HepG2 (cell line): ENCODE measurements around the gene DDAH1. TPM values are rescaled to one million over a fixed set of nuclear protein-coding genes. Genes with fewer than 3 reads are reported as not detected.

ENCODE experiments used
- CC2D1A ChIP-seq: sonication (generic); formaldehyde crosslinking; IDR thresholded peaks from 2 replicates; pipeline ENCODE4 v1.8.1; 2023; ENCODE audit warnings: mild to moderate bottlenecking, missing genetic modification reagents
- CEBPZ ChIP-seq: IDR thresholded peaks from 2 replicates; pipeline ENCODE4 v1.6.1; 2012; ENCODE audit warnings: low read length, improper control_type of control experiment
- KLF13 ChIP-seq: sonication (generic); formaldehyde crosslinking; IDR thresholded peaks from 2 replicates; pipeline ENCODE4 v1.4.0; 2020; ENCODE audit warnings: mild to moderate bottlenecking, missing genetic modification reagents
- KLF16 ChIP-seq, 2 experiments: sonication (generic) in 1 of 2; formaldehyde crosslinking in 1 of 2; IDR thresholded peaks; 2 replicates each; pipeline versions ENCODE4 v1.6.1 to v1.8.0; 2016 to 2023; ENCODE audit warnings: missing genetic modification reagents in 2 of 2, missing compliant biosample characterization in 1 of 2
- NR2F1 ChIP-seq, 2 experiments: fragments of 450-650 bp in 1 of 2; formaldehyde crosslinking in 1 of 2; IDR thresholded peaks; 2 replicates each; pipeline versions ENCODE4 v1.5.0 to v1.6.1; 2016 to 2020; ENCODE audit warnings: mild to moderate bottlenecking in 1 of 2, missing compliant biosample characterization in 1 of 2, missing genetic modification reagents in 1 of 2, moderate library complexity in 1 of 2
- POLR2AphosphoS2 ChIP-seq: IDR thresholded peaks from 2 replicates; pipeline ENCODE4 v1.6.1; 2011; ENCODE audit warnings: low read depth, low read length, improper control_type of control experiment
- SOX13 ChIP-seq, 3 experiments: fragments of 450-650 bp in 1 of 3; sonication (generic) in 1 of 3; formaldehyde crosslinking in 1 of 3; IDR thresholded peaks in 2 of 3; conservative IDR thresholded peaks in 1 of 3; 2 replicates each; pipeline versions ENCODE4 v1.5.0 to v1.6.1; 2016 to 2020; ENCODE audit warnings: antibody characterized with exemption in 1 of 3, mild to moderate bottlenecking in 1 of 3, missing compliant biosample characterization in 1 of 3, missing genetic modification reagents in 1 of 3, moderate library complexity in 1 of 3
- STAT5B ChIP-seq: sonication (generic); formaldehyde crosslinking; IDR thresholded peaks from 2 replicates; pipeline ENCODE4 v1.4.0; 2020; ENCODE audit warnings: missing genetic modification reagents
- TCF7L2 ChIP-seq: IDR thresholded peaks from 2 replicates; pipeline ENCODE4 v1.6.1; 2011; ENCODE audit warnings: mild to moderate bottlenecking, low read depth, low read length, moderate library complexity
- ZFP37 ChIP-seq: sonication (generic); formaldehyde crosslinking; IDR thresholded peaks from 2 replicates; pipeline ENCODE4 v1.4.0; 2020; ENCODE audit warnings: missing genetic modification reagents, borderline replicate concordance
- ZNF382 ChIP-seq: sonication (generic); formaldehyde crosslinking; IDR thresholded peaks from 2 replicates; pipeline ENCODE4 v1.5.0; 2020; ENCODE audit warnings: missing genetic modification reagents, mild to moderate bottlenecking, borderline replicate concordance
- ZNF513 ChIP-seq: sonication (generic); formaldehyde crosslinking; conservative IDR thresholded peaks from 2 replicates; pipeline ENCODE4 v1.5.0; 2020; ENCODE audit warnings: missing genetic modification reagents
- ZNF543 ChIP-seq: sonication (generic); formaldehyde crosslinking; IDR thresholded peaks from 2 replicates; pipeline ENCODE4 v1.4.0; 2020; ENCODE audit warnings: mild to moderate bottlenecking, missing genetic modification reagents
- ZNF772 ChIP-seq: sonication (generic); formaldehyde crosslinking; IDR thresholded peaks from 2 replicates; pipeline ENCODE4 v1.5.0; 2020; ENCODE audit warnings: mild to moderate bottlenecking, missing genetic modification reagents
- ZZZ3 ChIP-seq: sonication (generic); formaldehyde crosslinking; IDR thresholded peaks from 2 replicates; pipeline ENCODE4 v1.4.0; 2020; ENCODE audit warnings: missing genetic modification reagents, mild to moderate bottlenecking, borderline replicate concordance
- polyA plus RNA-seq, 8 experiments: library from polyadenylated mRNA; depleted of rRNA in 3 of 8; stranded (reverse) in 7 of 8; unstranded in 1 of 8; fragments of >200 nt; fragmentation: Illumina TruSeq in 4 of 8; extraction: Trizol in 4 of 8; gene quantifications; 2 replicates each; pipeline versions ENCODE4 v1.2.1 to v1.2.3, GENCODE V29; 2011 to 2016; ENCODE audit warnings: low read depth in 4 of 8, missing spikeins in 1 of 8, mixed read lengths in 1 of 8; ENCODE audit not compliant: insufficient read depth in 1 of 8
- total RNA-seq, 5 experiments: library from RNA; depleted of rRNA; stranded (reverse); fragments of >200 nt; fragmentation: Illumina TruSeq; extraction: Trizol; gene quantifications; 2 replicates each; pipeline ENCODE4 v1.2.3, GENCODE V29; 2016; ENCODE audit warnings: low read depth in 1 of 5
- TF ChIP-seq, protein P1 (sequence below): sonication (generic); formaldehyde crosslinking; IDR thresholded peaks from 2 replicates; pipeline ENCODE4 v1.5.1; 2020; ENCODE audit warnings: mild to moderate bottlenecking, missing genetic modification reagents, borderline replicate concordance

DDAH1 gene
- total and polyA plus RNA-seq, 2 of the 13 experiments (the other 11 are each of a cell fraction or from before 2014, with no cell fraction given) = 39.7 to 64.4 TPM

- no peak; the same call in 1 of the 2 replicates for TF ChIP-seq ZFP37 (CRISPR knock-in tag)
- TF ChIP-seq ZNF772 (CRISPR knock-in tag) = 0 out of 2 replicates have a peak, but pooled peaks have one; percentile 40
- no peak for TF ChIP-seq TCF7L2
- no peak for TF ChIP-seq STAT5B (CRISPR knock-in tag)
- no peak for TF ChIP-seq CEBPZ
- TF ChIP-seq POLR2AphosphoS2 = no peak
- TF ChIP-seq NR2F1 (CRISPR knock-in tag; IDR thresholded peaks at IDR 0.05) = no peak
- TF ChIP-seq KLF13 (CRISPR knock-in tag) = no peak
- TF ChIP-seq KLF16 (CRISPR knock-in tag; IDR thresholded peaks at IDR 0.05) = peak in 1 of 2 experiments; percentile 85; a peak in 2 of 4 replicates
- TF ChIP-seq ZNF382 (CRISPR knock-in tag) = no peak
- TF ChIP-seq SOX13 (IDR thresholded peaks at IDR 0.05) = peak; percentile 66
- peak in 1 of 2 experiments; percentile 97; a peak in 2 of 4 replicates for TF ChIP-seq SOX13 (CRISPR knock-in tag; conservative IDR thresholded peaks at IDR 0.05 in 1 of 2, IDR thresholded peaks at IDR 0.05 in 1 of 2)
- no peak for TF ChIP-seq ZZZ3 (CRISPR knock-in tag)
- TF ChIP-seq ZNF543 = no peak
- TF ChIP-seq CC2D1A = no peak
- TF ChIP-seq ZNF513 (CRISPR knock-in tag) = no peak
- TF ChIP-seq, protein P1, sequence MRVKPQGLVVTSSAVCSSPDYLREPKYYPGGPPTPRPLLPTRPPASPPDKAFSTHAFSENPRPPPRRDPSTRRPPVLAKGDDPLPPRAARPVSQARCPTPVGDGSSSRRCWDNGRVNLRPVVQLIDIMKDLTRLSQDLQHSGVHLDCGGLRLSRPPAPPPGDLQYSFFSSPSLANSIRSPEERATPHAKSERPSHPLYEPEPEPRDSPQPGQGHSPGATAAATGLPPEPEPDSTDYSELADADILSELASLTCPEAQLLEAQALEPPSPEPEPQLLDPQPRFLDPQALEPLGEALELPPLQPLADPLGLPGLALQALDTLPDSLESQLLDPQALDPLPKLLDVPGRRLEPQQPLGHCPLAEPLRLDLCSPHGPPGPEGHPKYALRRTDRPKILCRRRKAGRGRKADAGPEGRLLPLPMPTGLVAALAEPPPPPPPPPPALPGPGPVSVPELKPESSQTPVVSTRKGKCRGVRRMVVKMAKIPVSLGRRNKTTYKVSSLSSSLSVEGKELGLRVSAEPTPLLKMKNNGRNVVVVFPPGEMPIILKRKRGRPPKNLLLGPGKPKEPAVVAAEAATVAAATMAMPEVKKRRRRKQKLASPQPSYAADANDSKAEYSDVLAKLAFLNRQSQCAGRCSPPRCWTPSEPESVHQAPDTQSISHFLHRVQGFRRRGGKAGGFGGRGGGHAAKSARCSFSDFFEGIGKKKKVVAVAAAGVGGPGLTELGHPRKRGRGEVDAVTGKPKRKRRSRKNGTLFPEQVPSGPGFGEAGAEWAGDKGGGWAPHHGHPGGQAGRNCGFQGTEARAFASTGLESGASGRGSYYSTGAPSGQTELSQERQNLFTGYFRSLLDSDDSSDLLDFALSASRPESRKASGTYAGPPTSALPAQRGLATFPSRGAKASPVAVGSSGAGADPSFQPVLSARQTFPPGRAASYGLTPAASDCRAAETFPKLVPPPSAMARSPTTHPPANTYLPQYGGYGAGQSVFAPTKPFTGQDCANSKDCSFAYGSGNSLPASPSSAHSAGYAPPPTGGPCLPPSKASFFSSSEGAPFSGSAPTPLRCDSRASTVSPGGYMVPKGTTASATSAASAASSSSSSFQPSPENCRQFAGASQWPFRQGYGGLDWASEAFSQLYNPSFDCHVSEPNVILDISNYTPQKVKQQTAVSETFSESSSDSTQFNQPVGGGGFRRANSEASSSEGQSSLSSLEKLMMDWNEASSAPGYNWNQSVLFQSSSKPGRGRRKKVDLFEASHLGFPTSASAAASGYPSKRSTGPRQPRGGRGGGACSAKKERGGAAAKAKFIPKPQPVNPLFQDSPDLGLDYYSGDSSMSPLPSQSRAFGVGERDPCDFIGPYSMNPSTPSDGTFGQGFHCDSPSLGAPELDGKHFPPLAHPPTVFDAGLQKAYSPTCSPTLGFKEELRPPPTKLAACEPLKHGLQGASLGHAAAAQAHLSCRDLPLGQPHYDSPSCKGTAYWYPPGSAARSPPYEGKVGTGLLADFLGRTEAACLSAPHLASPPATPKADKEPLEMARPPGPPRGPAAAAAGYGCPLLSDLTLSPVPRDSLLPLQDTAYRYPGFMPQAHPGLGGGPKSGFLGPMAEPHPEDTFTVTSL = peak; percentile 95
These were observed 136.1 kb downstream of the DDAH1 start (continued) for GRCh38 chr1:85328713-85329397.
